H1 (cell line): ENCODE results near the gene PRKACA. TPM values are rescaled to one million over a fixed set of nuclear protein-coding genes. Genes with fewer than 3 reads are reported as not detected.

Experiments
- CTCF ChIA-PET: fragments of 300-600 bp; sonication (Branson Sonifier 250); formaldehyde crosslinking; loops from one replicate; lab custom pipeline; 2021; ENCODE audit not compliant: partially characterized antibody; lab: Charles Lee
- POLR2A ChIA-PET: fragments of 300-600 bp; sonication (Branson Sonifier 250); formaldehyde crosslinking; loops from one replicate; lab custom pipeline; 2021; ENCODE audit warnings: inconsistent platforms; ENCODE audit not compliant: partially characterized antibody; lab: Charles Lee
- DNase-seq, 2 experiments: peaks; one replicate each; pipeline versions ENCODE4 v3.0.0 to v3.0.0-alpha.2; 2010 to 2022; ENCODE audit warnings: low spot score in 2 of 2, low read depth in 1 of 2, mixed read lengths in 1 of 2
- FAIRE-seq: peaks from 2 replicates; lab custom pipeline; 2011; peaks lifted over from hg19 to GRCh38; lab: Jason Lieb, UNC
- H2AFZ ChIP-seq: 2 replicates; pipeline ENCODE4 v1.8.1; 2012; ENCODE audit warnings: low read length, inconsistent platforms
- H2AK5ac ChIP-seq: 2 replicates; pipeline ENCODE4 v1.6.1; 2013; ENCODE audit warnings: low read depth, low read length
- H2BK120ac ChIP-seq: replicated peaks from 2 replicates; pipeline ENCODE3; 2013; ENCODE audit warnings: low read depth, low read length, inconsistent platforms
- H2BK12ac ChIP-seq: 2 replicates; pipeline ENCODE4 v1.6.1; 2013; ENCODE audit warnings: low read depth, low read length
- H2BK15ac ChIP-seq: 2 replicates; pipeline ENCODE4 v1.6.1; 2013; ENCODE audit warnings: low read length
- H2BK20ac ChIP-seq: 2 replicates; pipeline ENCODE4 v1.6.1; 2013; ENCODE audit warnings: low read length
- H2BK5ac ChIP-seq: 2 replicates; pipeline ENCODE4 v1.6.1; 2013; ENCODE audit warnings: low read depth, low read length
- H3K14ac ChIP-seq: 2 replicates; pipeline ENCODE4 v1.6.1; 2013; ENCODE audit warnings: inconsistent platforms; ENCODE audit not compliant: insufficient read length
- H3K18ac ChIP-seq: 2 replicates; pipeline ENCODE4 v1.6.1; 2013; ENCODE audit warnings: low read length; ENCODE audit errors: extremely low read depth
- H3K23ac ChIP-seq: 2 replicates; pipeline ENCODE4 v1.6.1; 2013; ENCODE audit warnings: inconsistent platforms; ENCODE audit not compliant: insufficient read length
- H3K23me2 ChIP-seq: 2 replicates; pipeline ENCODE4 v1.6.1; 2013; ENCODE audit warnings: low read depth, low read length
- H3K27ac ChIP-seq: 2 replicates; pipeline ENCODE4 v1.6.1; 2011; ENCODE audit warnings: low read depth, low read length, inconsistent platforms
- H3K27me3 ChIP-seq, 4 experiments: replicated peaks in 1 of 4; 1 replicate in 1 of 4; 2 replicates in 3 of 4; pipeline versions ENCODE4 v1.6.1 to v1.8.1; 2011 to 2013; ENCODE audit warnings: low read length in 3 of 4, mild to moderate bottlenecking in 3 of 4, inconsistent platforms in 2 of 4, mixed read lengths in 2 of 4, moderate library complexity in 1 of 4; ENCODE audit not compliant: control insufficient read depth in 3 of 4, insufficient read depth in 3 of 4; ENCODE audit errors: extremely low read depth in 1 of 4
- H3K36me3 ChIP-seq, 4 experiments: 2 replicates each; pipeline versions ENCODE4 v1.6.1 to v1.8.1; 2011 to 2013; ENCODE audit warnings: mild to moderate bottlenecking in 4 of 4, low read length in 3 of 4, moderate library complexity in 2 of 4, control low read depth in 1 of 4, inconsistent platforms in 1 of 4; ENCODE audit not compliant: insufficient read depth in 4 of 4, control insufficient read depth in 2 of 4
- H3K4ac ChIP-seq: replicated peaks from 2 replicates; pipeline ENCODE3; 2013; ENCODE audit warnings: low read length, low read depth, mixed read lengths, inconsistent platforms; ENCODE audit not compliant: insufficient read length
- H3K4me1 ChIP-seq, 4 experiments: replicated peaks in 1 of 4; 1 replicate in 1 of 4; 2 replicates in 3 of 4; pipeline versions ENCODE4 v1.6.1 to v1.8.1; 2011 to 2013; ENCODE audit warnings: low read length in 3 of 4, inconsistent platforms in 2 of 4, mixed read lengths in 1 of 4; ENCODE audit not compliant: insufficient read depth in 4 of 4, control insufficient read depth in 3 of 4
- H3K4me2 ChIP-seq, 2 experiments: 2 replicates each; pipeline versions ENCODE4 v1.6.1 to v1.8.1; 2011 to 2013; ENCODE audit warnings: low read depth in 2 of 2, low read length in 2 of 2, control low read depth in 1 of 2, inconsistent platforms in 1 of 2, mild to moderate bottlenecking in 1 of 2; ENCODE audit not compliant: insufficient read depth in 1 of 2
- H3K4me3 ChIP-seq, 4 experiments: fragments of 200-600, 300-600 bp in 1 of 4; sonication (generic), shearing (Covaris generic), sonication (Bioruptor Twin) in 1 of 4; 2 replicates each; pipeline versions ENCODE4 v1.5.1 to v1.8.1; 2011 to 2016; ENCODE audit warnings: low read length in 4 of 4, low read depth in 3 of 4, control low read depth in 2 of 4, inconsistent platforms in 2 of 4, mild to moderate bottlenecking in 2 of 4, mixed read lengths in 1 of 4, moderate library complexity in 1 of 4; ENCODE audit not compliant: insufficient read depth in 2 of 4; ENCODE audit errors: extremely low read depth in 1 of 4
- H3K56ac ChIP-seq: replicated peaks from 2 replicates; pipeline ENCODE3; 2013; ENCODE audit warnings: low read depth, mild to moderate bottlenecking, mixed read lengths, low read length, inconsistent platforms; ENCODE audit not compliant: insufficient read length
- H3K79me1 ChIP-seq: 2 replicates; pipeline ENCODE4 v1.6.1; 2013; ENCODE audit warnings: low read depth, low read length, control low read depth
- H3K79me2 ChIP-seq, 2 experiments: 2 replicates each; pipeline versions ENCODE4 v1.6.1 to v1.8.1; 2012 to 2013; ENCODE audit warnings: low read length in 2 of 2, mild to moderate bottlenecking in 2 of 2, inconsistent platforms in 1 of 2; ENCODE audit not compliant: insufficient read depth in 2 of 2, control insufficient read depth in 1 of 2
- H3K9ac ChIP-seq, 4 experiments: replicated peaks in 1 of 4; 1 replicate in 1 of 4; 2 replicates in 3 of 4; pipeline versions ENCODE4 v1.6.1 to v1.8.1; 2011 to 2013; ENCODE audit warnings: low read depth in 3 of 4, low read length in 3 of 4, control low read depth in 2 of 4, mild to moderate bottlenecking in 2 of 4, moderate library complexity in 2 of 4, inconsistent platforms in 1 of 4; ENCODE audit errors: extremely low read depth in 1 of 4
- H3K9me3 ChIP-seq, 2 experiments: 2 replicates each; pipeline versions ENCODE4 v1.6.1 to v1.8.1; 2012 to 2013; ENCODE audit warnings: mild to moderate bottlenecking in 2 of 2, moderate library complexity in 2 of 2, control low read depth in 1 of 2, inconsistent platforms in 1 of 2, low read depth in 1 of 2, low read length in 1 of 2, mixed read lengths in 1 of 2; ENCODE audit not compliant: insufficient read depth in 2 of 2
- H4K20me1 ChIP-seq, 2 experiments: replicated peaks in 1 of 2; 2 replicates each; pipeline versions ENCODE3 to v1.8.1; 2011 to 2013; ENCODE audit warnings: inconsistent platforms in 2 of 2, low read length in 2 of 2, mild to moderate bottlenecking in 1 of 2; ENCODE audit not compliant: insufficient read depth in 2 of 2, control insufficient read depth in 1 of 2
- H4K5ac ChIP-seq: 2 replicates; pipeline ENCODE4 v1.6.1; 2013; ENCODE audit warnings: low read length, low read depth, mixed read lengths, inconsistent platforms; ENCODE audit not compliant: insufficient read length
- H4K8ac ChIP-seq: 2 replicates; pipeline ENCODE4 v1.8.0; 2013; ENCODE audit warnings: mild to moderate bottlenecking, moderate library complexity, low read length, inconsistent platforms; ENCODE audit not compliant: insufficient read depth; ENCODE audit errors: extremely low read depth
- H4K91ac ChIP-seq: replicated peaks from 2 replicates; pipeline ENCODE3; 2013; ENCODE audit warnings: low read length, mixed read lengths, inconsistent platforms; ENCODE audit not compliant: insufficient read length
- CHD2 ChIP-seq: IDR thresholded peaks from 2 replicates; pipeline ENCODE4 v1.6.1; 2012; ENCODE audit warnings: low read length, improper control_type of control experiment
- CTBP2 ChIP-seq: IDR thresholded peaks from 2 replicates; pipeline ENCODE4 v1.7.0; 2011; ENCODE audit warnings: borderline replicate concordance, mild to moderate bottlenecking, moderate library complexity, mixed read lengths, low read length; ENCODE audit not compliant: insufficient read depth, insufficient read length
- EP300 ChIP-seq, 2 experiments: IDR thresholded peaks; 1 replicate in 1 of 2; 2 replicates in 1 of 2; pipeline ENCODE4 v1.6.1; 2011 to 2012; ENCODE audit warnings: low read depth in 2 of 2, low read length in 2 of 2, mild to moderate bottlenecking in 2 of 2, borderline replicate concordance in 1 of 2, inconsistent platforms in 1 of 2, moderate library complexity in 1 of 2
- FOSL1 ChIP-seq: IDR thresholded peaks from 2 replicates; pipeline ENCODE4 v1.6.1; 2011; ENCODE audit warnings: mild to moderate bottlenecking, low read depth, low read length, moderate library complexity; ENCODE audit not compliant: insufficient read depth
- KDM4A ChIP-seq: IDR thresholded peaks from one replicate; pipeline ENCODE4 v1.7.1; 2012; ENCODE audit warnings: low read depth, mild to moderate bottlenecking, moderate library complexity, low read length, inconsistent platforms; ENCODE audit not compliant: severe bottlenecking
- SUZ12 ChIP-seq: fragments of 200-600 bp; sonication (generic); IDR thresholded peaks from 2 replicates; pipeline ENCODE4 v1.6.1; 2012; ENCODE audit warnings: mild to moderate bottlenecking, inconsistent platforms, low read length, moderate library complexity, mixed read lengths
- TAF1 ChIP-seq: IDR thresholded peaks from 2 replicates; pipeline ENCODE4 v1.6.1; 2011; ENCODE audit warnings: mild to moderate bottlenecking, low read depth, low read length
- WGBS, 2 experiments: shearing (Covaris generic) in 1 of 2; methylation state at CpG; one replicate each; pipeline versions ENCODE4 v1.1.6 to v1.1.7; 2013 to 2015; ENCODE audit warnings: low lambda C conversion rate in 2 of 2, mixed read lengths in 2 of 2, inconsistent platforms in 1 of 2, low coverage in 1 of 2, missing lambda C conversion rate in 1 of 2; ENCODE audit not compliant: insufficient replicate concordance in 2 of 2, insufficient coverage in 1 of 2, insufficient read length in 1 of 2; ENCODE audit errors: extremely low coverage in 1 of 2, missing lambda C conversion rate in 1 of 2; 5-methylcytosine and 5-hydroxymethylcytosine counted together
- polyA plus RNA-seq, 7 experiments: library from polyadenylated mRNA; depleted of rRNA in 3 of 7; stranded (reverse) in 5 of 7; unstranded in 2 of 7; fragments of >200 nt in 5 of 7; fragments of 200-250 nt in 2 of 7; gene quantifications; 1 replicate in 5 of 7; 2 replicates in 1 of 7; 4 replicates in 1 of 7; pipeline versions ENCODE4 v1.2.1 to v1.2.3, GENCODE V29; 2011 to 2013; ENCODE audit warnings: missing spikeins in 2 of 7, mixed read lengths in 2 of 7
- total RNA-seq: library from RNA; stranded (reverse); fragmentation: NEBNext Ultra II Directional; extraction: Animal tissue kit (Norgen Biotek cat#: 25700); gene quantifications from 2 replicates; pipeline ENCODE4 v1.2.1, GENCODE V29; 2021
- TF ChIP-seq, protein P1 (sequence below): IDR thresholded peaks from 2 replicates; pipeline ENCODE4 v1.6.1; 2011; ENCODE audit warnings: low read length, improper control_type of control experiment
- TF ChIP-seq, protein P2 (sequence below): IDR thresholded peaks from 2 replicates; pipeline ENCODE4 v1.6.1; 2011; ENCODE audit warnings: low read depth, mild to moderate bottlenecking, low read length; ENCODE audit not compliant: insufficient read depth

The PRKACA gene
- total and polyA plus RNA-seq, 2 of the 8 experiments (the other 6 are each of a cell fraction or from before 2014, with no cell fraction given), result 14.2 to 48.2 TPM

DNA sequence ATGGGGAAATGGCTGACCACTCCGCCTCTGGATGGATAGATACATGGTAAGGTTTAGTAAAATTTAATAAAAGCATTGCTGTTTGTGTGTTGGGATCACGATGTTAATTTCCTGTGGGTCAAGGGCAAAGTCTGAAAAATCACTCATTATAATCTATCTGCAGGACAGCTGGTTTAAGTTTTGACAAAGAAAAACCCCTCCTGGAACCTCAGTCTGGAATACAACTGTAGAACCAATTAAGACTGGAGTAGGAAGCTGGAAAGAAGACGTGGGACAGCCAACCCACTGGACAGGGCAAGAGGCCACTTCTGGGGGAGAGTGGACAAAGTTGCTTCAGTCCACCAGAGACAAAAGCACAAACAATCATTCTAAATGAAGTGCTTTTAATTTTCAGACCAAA, 1.6 kb upstream of the PRKACA start:
- Histone ChIP-seq H4K91ac (no peak overlapping the region), H4K8ac (no peak overlapping the region), H3K27me3 (no peaks in the 10 kb centered on the region; a peak in 2 of 7 replicates), H2AFZ (no peak overlapping the region), H2BK20ac (no peak overlapping the region), H2AK5ac (no peak overlapping the region), H3K36me3 (peaks cover 0 to 12% (median 4%) of the 10 kb centered on the region in 4 experiments; a peak in 5 of 8 replicates), H3K79me2 (0 out of 4 replicates have a peak, but pooled peaks cover 0 to 3% of the 10 kb centered on the region in 2 experiments), H4K5ac (no peak overlapping the region), H2BK120ac (no peak overlapping the region), H3K79me1 (no peaks in the 10 kb centered on the region; the same call in 1 of the 2 replicates), H3K9me3 (no peaks in the 10 kb centered on the region), H3K4me3 (peak overlapping the region in 1 of 4 experiments; percentile 61; a peak in 5 of 8 replicates), H3K14ac (no peak overlapping the region), H3K4me2 (peak overlapping the region; percentile 77 to 94; a peak in 3 of 4 replicates), H4K20me1 (peaks cover 5 to 16% of the 10 kb centered on the region in 2 experiments), H2BK5ac (no peak overlapping the region), H2BK12ac (no peak overlapping the region), H3K9ac (no peak overlapping the region), H2BK15ac (no peak overlapping the region), H3K4me1 (peaks cover 6 to 16% (median 9%) of the 10 kb centered on the region in 4 experiments; a peak in 6 of 7 replicates), H3K18ac (no peak overlapping the region), H3K56ac (no peak overlapping the region), H3K23me2 (peaks cover 8% of the 10 kb centered on the region), H3K4ac (no peak overlapping the region), H3K27ac (no peak overlapping the region), H3K23ac (no peak overlapping the region)
- WGBS, 2 experiments, result 83% methylated on average over 3 of the region's 3 CpGs; no CpG with 5 or more reads in 1 of the 2 experiments
- POLR2A ChIA-PET, result interaction anchor here (1.2 to 11.0 kb wide), 4 partner anchors 9 to 229 kb away, joined by 3 to 109 read pairs (median 4); partner anchors contain the start of gene ASF1B
- DNase-seq (no peak), FAIRE-seq (no peak)
- TF ChIP-seq, protein P1, sequence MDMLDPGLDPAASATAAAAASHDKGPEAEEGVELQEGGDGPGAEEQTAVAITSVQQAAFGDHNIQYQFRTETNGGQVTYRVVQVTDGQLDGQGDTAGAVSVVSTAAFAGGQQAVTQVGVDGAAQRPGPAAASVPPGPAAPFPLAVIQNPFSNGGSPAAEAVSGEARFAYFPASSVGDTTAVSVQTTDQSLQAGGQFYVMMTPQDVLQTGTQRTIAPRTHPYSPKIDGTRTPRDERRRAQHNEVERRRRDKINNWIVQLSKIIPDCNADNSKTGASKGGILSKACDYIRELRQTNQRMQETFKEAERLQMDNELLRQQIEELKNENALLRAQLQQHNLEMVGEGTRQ, result no peak
- no peak for TF ChIP-seq CHD2
- TF ChIP-seq, protein P2, sequence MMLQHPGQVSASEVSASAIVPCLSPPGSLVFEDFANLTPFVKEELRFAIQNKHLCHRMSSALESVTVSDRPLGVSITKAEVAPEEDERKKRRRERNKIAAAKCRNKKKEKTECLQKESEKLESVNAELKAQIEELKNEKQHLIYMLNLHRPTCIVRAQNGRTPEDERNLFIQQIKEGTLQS, result no peak
- no peak for TF ChIP-seq SUZ12
- TF ChIP-seq KDM4A, result no peak
- no peak for TF ChIP-seq CTBP2
- TF ChIP-seq EP300 (IDR thresholded peaks at IDR 0.05; ENCODE audit: borderline replicate concordance in 1 of 2, low read depth in 2 of 2, low read length in 2 of 2), result no peak
- no peak for TF ChIP-seq FOSL1
- no peak for TF ChIP-seq TAF1
- CTCF ChIA-PET, result interaction anchor here (0.6 to 1.4 kb wide), 2 partner anchors 18 to 361 kb away, joined by 3 to 5 read pairs; partner anchors contain the start of gene ASF1B
